ENCODE results near the gene ARFGEF2. TPM values are rescaled to one million over a fixed set of nuclear protein-coding genes. Genes with fewer than 3 reads are reported as not detected.

The ARFGEF2 gene
- polyA plus RNA-seq, 1 donor (not counting 4 experiments of a cell fraction or from before 2014, with no cell fraction given) = 19.2 TPM

DNA sequence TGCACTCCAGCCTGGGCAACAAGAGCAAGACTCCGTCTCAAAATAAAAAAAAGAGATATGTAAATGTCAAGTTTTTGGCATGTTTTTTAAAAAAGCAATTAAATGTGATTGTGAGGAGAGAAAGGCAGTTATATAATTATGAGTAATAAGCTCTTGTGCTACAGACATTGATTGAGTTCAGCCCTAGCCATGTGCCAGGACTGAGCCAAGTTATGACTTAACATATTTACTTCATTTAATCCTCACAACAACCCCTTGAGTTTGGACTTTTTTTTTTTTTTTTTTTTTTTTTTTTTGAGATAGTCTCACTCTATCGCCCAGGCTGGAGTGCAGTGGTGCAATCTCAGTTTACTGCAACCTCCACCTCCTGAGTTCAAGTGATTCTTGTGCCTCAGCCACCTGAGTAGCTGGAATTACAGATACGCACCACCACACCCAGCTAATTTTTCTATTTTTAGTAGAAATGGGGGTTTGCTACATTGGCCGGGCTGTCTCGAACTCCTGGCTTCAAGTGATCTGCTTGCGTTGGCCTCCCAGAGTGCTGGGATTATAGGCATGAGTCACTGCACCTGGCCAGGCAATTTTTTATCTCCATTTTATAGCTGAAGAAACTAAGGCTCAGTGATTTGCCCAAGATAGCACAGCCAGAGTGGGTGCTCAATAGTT is 109.6 kb downstream of the ARFGEF2 start:
- Histone ChIP-seq H3K36me3 (ENCODE audit: control insufficient read depth in 2 of 2, extremely low read depth in 1 of 2, insufficient read depth in 2 of 2, low read length in 2 of 2) (peaks cover 21 to 23% of the 10 kb centered on the region in 2 experiments), H3K4me1 (ENCODE audit: control insufficient read depth, extremely low read depth, insufficient read depth, low read length) (no peaks in the 10 kb centered on the region), H3K9me1 (ENCODE audit: control insufficient read depth, extremely low read depth, insufficient read depth, low read length) (no peaks in the 10 kb centered on the region), H3K27me3 (ENCODE audit: control insufficient read depth, extremely low read depth, insufficient read depth, low read length) (no peaks in the 10 kb centered on the region), H3K79me2 (ENCODE audit: control insufficient read depth, insufficient read depth, low read length) (no peaks in the 10 kb centered on the region), H3K27ac (ENCODE audit: control insufficient read depth, insufficient read depth, low read length) (no peak overlapping the region), H4K20me1 (ENCODE audit: control insufficient read depth, extremely low read depth, insufficient read depth, low read length) (no peaks in the 10 kb centered on the region), H2AFZ (ENCODE audit: control insufficient read depth, low read length) (no peak overlapping the region), H3K4me2 (ENCODE audit: control insufficient read depth, extremely low read depth, insufficient read depth, low read depth, low read length) (no peak overlapping the region), H3K9me3 (ENCODE audit: control insufficient read depth, low read depth, low read length) (no peaks in the 10 kb centered on the region), H3K4me3 (ENCODE audit: control insufficient read depth in 2 of 3, extremely low read depth in 1 of 3, insufficient read depth in 2 of 3, low read depth in 1 of 3, low read length in 3 of 3) (no peak overlapping the region), H3K9ac (ENCODE audit: control insufficient read depth, extremely low read depth, insufficient read depth, low read length) (no peak overlapping the region)
- TF ChIP-seq EZH2 (IDR thresholded peaks at IDR 0.05; ENCODE audit: low read length) = no peak
- TF ChIP-seq, protein P1, sequence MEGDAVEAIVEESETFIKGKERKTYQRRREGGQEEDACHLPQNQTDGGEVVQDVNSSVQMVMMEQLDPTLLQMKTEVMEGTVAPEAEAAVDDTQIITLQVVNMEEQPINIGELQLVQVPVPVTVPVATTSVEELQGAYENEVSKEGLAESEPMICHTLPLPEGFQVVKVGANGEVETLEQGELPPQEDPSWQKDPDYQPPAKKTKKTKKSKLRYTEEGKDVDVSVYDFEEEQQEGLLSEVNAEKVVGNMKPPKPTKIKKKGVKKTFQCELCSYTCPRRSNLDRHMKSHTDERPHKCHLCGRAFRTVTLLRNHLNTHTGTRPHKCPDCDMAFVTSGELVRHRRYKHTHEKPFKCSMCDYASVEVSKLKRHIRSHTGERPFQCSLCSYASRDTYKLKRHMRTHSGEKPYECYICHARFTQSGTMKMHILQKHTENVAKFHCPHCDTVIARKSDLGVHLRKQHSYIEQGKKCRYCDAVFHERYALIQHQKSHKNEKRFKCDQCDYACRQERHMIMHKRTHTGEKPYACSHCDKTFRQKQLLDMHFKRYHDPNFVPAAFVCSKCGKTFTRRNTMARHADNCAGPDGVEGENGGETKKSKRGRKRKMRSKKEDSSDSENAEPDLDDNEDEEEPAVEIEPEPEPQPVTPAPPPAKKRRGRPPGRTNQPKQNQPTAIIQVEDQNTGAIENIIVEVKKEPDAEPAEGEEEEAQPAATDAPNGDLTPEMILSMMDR (optimal IDR thresholded peaks at IDR 0.05 in 1 of 3, IDR thresholded peaks at IDR 0.05 in 1 of 3, conservative IDR thresholded peaks at IDR 0.05 in 1 of 3; ENCODE audit: extremely low read depth in 1 of 3, insufficient read depth in 2 of 3, low read length in 3 of 3) = no peak
- DNase-seq (ENCODE audit: low read depth, low spot score) (no peak), FAIRE-seq (no peak)
- dilution Hi-C loops (cut with MboI; ENCODE audit: extremely low pct_ligation_motif_present, low sequenced_read_pairs) = no loop called here

DNA sequence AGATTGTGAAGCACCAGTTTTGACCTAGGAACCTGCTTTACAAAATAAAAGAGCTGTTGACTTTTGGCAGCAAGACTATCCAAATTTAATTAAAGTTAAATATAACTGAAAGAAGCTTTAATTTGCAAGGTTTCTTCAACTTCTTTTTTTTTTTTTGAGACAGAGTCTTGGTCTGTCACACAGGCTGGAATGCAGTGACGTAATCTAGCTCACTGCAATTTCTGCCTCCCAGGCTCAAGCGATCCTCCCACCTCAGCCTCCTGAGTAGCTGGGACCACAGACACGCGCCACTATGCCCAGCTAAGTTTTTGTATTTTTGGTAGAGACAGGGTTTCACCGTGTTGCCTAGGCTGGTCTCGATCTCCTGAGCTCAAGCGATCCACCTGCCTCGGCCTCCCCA is 110.9 kb downstream of the ARFGEF2 start:
- H3K9me1 ChIP-seq (ENCODE audit: control insufficient read depth, extremely low read depth, insufficient read depth, low read length) = no peaks in the 10 kb centered on the region

More for the DNA sequence above, 110.9 kb downstream of the ARFGEF2 start:
- FAIRE-seq (no peak), DNase-seq (ENCODE audit: low read depth, low spot score) (no peak)
- no peak overlapping the region for H2AFZ ChIP-seq (ENCODE audit: control insufficient read depth, low read length)
- dilution Hi-C loops (cut with MboI; ENCODE audit: extremely low pct_ligation_motif_present, low sequenced_read_pairs) = no loop called here
- no peaks in the 10 kb centered on the region for H3K27me3 ChIP-seq (ENCODE audit: control insufficient read depth, extremely low read depth, insufficient read depth, low read length)
- no peak overlapping the region for H3K27ac ChIP-seq (ENCODE audit: control insufficient read depth, insufficient read depth, low read length)
- no peak overlapping the region for H3K4me2 ChIP-seq (ENCODE audit: control insufficient read depth, extremely low read depth, insufficient read depth, low read depth, low read length)
- no peak overlapping the region for H3K9ac ChIP-seq (ENCODE audit: control insufficient read depth, extremely low read depth, insufficient read depth, low read length)
- no peaks in the 10 kb centered on the region for H3K9me3 ChIP-seq (ENCODE audit: control insufficient read depth, low read depth, low read length)
- no peaks in the 10 kb centered on the region for H4K20me1 ChIP-seq (ENCODE audit: control insufficient read depth, extremely low read depth, insufficient read depth, low read length)
- no peaks in the 10 kb centered on the region for H3K79me2 ChIP-seq (ENCODE audit: control insufficient read depth, insufficient read depth, low read length)
- no peak overlapping the region for H3K4me3 ChIP-seq (ENCODE audit: control insufficient read depth in 2 of 3, extremely low read depth in 1 of 3, insufficient read depth in 2 of 3, low read depth in 1 of 3, low read length in 3 of 3)
- TF ChIP-seq, protein P1 (optimal IDR thresholded peaks at IDR 0.05 in 1 of 3, IDR thresholded peaks at IDR 0.05 in 1 of 3, conservative IDR thresholded peaks at IDR 0.05 in 1 of 3; ENCODE audit: extremely low read depth in 1 of 3, insufficient read depth in 2 of 3, low read length in 3 of 3) = no peak
- no peak for TF ChIP-seq EZH2 (IDR thresholded peaks at IDR 0.05; ENCODE audit: low read length)
- H3K4me1 ChIP-seq (ENCODE audit: control insufficient read depth, extremely low read depth, insufficient read depth, low read length) = no peaks in the 10 kb centered on the region
- H3K36me3 ChIP-seq (ENCODE audit: control insufficient read depth in 2 of 2, extremely low read depth in 1 of 2, insufficient read depth in 2 of 2, low read length in 2 of 2) = peaks cover 21% of the 10 kb centered on the region in 2 experiments

Data from keratinocyte (primary cell).